DMS53 treated with DMSO at 0.1 percent for 48 hours (cell line): ENCODE results near the gene SCAMP3.
A peak's percentile ranks its signal among the peaks of the same experiment; 100 is the strongest.

Source experiments
- DNase-seq: peaks from one replicate; lab custom pipeline; 2025; ENCODE audit not compliant: unreplicated experiment; lab: John Stamatoyannopoulos, UW

Gene SCAMP3

DNA sequence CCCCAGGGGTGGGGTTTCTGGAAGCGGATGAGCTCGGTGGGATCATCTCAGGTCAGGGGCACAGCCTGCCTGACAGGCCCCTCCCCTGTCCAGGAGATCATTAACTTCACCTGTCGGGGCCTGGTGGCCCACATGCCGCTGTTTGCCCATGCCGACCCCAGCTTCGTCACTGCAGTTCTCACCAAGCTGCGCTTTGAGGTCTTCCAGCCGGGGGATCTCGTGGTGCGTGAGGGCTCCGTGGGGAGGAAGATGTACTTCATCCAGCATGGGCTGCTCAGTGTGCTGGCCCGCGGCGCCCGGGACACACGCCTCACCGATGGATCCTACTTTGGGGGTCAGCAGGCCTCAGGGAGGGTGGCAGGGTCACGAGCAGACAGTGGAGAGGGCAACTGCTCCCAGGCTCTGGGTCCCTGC lies 23.5 kb upstream of the SCAMP3 start:
- DNase-seq = no peak

DNA sequence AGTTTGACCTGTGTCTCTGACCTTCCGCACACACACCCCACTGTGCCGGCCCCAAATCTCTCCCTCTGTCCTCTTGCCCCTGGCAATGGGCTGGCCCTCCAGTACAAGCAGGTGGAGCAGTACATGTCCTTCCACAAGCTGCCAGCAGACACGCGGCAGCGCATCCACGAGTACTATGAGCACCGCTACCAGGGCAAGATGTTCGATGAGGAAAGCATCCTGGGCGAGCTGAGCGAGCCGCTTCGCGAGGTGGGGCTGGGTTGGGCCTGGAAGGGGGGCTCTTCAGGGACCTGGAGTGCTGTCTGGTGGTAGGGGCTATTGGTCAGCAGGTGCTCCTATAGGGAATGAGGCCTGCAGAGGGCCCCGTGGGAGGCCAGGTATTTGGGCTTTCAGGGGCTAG lies 22.9 kb upstream of the SCAMP3 start:
- no peak for DNase-seq

DNA sequence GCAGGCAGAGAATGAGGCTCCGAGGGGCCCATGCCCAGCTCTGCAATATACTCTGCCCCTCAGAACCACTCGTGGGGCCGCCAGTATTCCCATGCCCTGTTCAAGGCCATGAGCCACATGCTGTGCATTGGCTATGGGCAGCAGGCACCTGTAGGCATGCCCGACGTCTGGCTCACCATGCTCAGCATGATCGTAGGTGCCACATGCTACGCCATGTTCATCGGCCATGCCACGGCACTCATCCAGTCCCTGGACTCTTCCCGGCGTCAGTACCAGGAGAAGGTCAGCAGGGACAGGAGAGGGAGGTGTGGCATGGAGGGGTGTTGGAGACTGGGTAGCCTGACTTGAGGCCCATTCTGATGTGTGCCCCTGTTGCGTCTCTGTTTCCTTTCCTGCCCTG lies 22.3 kb upstream of the SCAMP3 start:
- no peak for DNase-seq

DNA sequence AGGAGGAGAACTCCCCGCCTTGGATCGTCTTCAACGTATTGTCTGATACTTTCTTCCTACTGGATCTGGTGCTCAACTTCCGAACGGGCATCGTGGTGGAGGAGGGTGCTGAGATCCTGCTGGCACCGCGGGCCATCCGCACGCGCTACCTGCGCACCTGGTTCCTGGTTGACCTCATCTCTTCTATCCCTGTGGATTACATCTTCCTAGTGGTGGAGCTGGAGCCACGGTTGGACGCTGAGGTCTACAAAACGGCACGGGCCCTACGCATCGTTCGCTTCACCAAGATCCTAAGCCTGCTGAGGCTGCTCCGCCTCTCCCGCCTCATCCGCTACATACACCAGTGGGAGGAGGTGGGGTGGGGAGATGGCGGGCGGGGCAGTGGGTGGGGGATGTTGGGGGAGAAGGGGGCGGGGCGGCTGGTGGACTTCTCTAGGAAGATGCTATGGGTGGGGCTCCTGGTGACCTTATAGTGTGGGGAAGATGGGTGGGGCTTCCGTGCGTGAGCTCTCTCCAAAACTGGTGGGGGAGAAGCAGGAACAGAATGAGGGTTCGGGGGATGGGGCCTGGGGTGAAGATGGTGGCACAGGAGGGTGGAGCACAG lies 20.4 kb upstream of the SCAMP3 start:
- DNase-seq = no peak

DNA sequence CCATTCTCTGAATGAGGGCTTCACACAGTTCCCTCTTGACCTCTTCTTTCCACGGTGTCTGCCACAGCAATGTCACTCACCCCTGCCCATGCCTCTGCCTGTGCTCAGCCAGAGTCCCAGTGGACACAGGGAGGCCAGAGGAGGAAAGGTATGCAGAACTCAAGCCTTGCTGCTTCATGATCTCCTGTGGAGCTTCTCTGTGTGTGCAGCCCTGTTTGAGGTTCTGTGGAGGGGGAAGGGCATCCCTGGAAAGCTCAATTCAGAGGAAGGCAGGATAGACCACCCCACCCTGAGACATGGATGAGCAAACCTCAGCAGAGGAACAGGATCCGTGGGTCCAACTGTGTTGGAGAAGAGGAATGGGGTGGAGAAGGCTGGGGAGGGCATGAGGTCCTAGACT lies 17.1 kb upstream of the SCAMP3 start:
- DNase-seq = no peak

DNA sequence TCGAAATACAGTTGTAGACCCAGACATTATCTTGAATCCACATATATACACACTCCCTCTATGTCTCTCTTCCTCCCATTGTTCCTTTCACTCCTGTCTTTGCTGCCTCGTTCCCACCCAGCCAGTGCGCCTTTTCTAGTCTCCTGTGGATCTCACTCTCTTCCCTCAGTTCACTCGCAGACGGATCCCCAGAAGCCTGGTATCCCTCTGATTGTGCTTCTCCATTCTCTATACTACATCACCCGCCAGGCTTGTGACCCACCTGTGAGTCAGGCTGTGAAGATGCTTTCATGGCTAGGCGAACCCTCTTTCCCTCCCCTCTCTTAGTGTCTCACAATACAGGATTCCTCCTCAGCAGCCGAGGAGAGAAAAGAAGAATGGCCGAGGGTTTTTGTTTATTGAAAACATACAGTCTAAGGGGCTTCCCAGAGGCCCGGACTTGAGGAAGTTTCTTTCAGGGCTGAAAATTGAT lies 16.6 kb upstream of the SCAMP3 start:
- DNase-seq = no peak

DNA sequence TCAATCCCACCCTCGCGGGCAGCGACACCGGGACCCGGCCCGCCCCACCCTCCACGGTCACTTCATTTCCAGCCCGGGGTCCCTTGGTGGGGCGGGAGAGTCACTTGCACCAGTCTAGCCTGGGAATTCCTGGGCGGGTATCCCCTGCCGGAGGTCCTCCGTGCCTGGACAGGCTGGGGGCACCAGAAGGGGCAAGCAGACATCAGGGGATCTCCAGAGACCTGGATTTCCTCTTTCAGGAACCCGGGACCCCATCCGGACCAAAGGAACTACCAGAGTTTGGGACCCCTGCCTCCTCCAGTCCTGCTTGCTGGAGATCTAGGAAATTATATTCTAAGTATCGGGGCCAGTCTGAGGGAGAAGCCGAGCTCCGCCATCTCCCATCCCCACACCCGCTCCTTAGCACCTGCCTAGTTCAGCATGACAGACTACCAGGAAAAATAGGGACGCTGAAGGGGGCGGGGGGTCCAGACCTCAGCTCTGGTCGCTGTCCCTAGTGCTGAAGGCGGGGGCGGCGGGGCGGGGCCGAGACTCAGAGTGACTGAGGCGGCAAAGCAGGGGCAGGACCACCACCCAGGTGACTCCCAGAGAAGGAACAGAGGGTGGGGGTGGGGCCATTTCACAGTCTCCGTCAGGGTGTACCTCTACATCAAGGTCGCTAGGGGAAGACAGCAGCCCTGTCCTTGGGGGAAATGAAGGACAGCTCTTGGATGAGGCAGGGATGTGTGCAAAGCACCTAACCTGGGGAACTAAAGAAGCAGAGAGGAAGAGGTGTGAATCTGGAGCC lies 15.9 kb upstream of the SCAMP3 start:
- peak; percentile 33 for DNase-seq

DNA sequence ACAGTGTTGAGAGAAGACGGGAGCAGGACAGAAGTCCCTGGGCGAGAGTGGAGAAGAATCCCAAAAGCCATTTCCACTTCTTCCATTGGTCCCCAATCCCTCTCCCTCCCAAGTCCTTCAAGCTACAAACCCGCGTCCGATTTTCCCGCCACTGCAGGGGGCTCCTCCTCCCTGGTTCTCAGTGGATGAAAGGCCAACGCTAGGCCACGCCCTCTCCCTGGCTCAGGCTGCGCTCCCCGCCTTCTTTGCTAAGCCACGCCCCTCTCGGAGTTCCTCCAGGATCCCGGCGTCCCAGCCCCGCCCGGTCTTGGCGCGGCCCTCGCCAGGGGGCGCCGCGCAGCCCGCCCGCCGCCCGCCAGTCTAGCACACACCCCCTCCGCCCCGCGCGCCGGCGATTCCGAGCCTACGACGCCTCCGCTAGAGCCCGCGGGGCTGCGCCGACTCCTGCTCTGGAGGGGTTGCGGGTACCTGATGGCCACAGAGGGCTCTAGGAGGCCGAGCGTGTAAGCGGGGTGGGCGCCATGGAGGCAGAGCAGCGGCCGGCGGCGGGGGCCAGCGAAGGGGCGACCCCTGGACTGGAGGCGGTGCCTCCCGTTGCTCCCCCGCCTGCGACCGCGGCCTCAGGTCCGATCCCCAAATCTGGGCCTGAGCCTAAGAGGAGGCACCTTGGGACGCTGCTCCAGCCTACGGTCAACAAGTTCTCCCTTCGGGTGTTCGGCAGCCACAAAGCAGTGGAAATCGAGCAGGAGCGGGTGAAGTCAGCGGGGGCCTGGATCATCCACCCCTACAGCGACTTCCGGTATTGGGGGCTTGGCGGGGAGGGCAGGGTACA lies 15.1 kb upstream of the SCAMP3 start, which contains the start of gene HCN3:
TSS of gene HCN3 (plus strand) at position 394 of the 832 bp plus-strand sequence. CDS start at position 522, 128 bp downstream.
- DNase-seq = peak; percentile 89

DNA sequence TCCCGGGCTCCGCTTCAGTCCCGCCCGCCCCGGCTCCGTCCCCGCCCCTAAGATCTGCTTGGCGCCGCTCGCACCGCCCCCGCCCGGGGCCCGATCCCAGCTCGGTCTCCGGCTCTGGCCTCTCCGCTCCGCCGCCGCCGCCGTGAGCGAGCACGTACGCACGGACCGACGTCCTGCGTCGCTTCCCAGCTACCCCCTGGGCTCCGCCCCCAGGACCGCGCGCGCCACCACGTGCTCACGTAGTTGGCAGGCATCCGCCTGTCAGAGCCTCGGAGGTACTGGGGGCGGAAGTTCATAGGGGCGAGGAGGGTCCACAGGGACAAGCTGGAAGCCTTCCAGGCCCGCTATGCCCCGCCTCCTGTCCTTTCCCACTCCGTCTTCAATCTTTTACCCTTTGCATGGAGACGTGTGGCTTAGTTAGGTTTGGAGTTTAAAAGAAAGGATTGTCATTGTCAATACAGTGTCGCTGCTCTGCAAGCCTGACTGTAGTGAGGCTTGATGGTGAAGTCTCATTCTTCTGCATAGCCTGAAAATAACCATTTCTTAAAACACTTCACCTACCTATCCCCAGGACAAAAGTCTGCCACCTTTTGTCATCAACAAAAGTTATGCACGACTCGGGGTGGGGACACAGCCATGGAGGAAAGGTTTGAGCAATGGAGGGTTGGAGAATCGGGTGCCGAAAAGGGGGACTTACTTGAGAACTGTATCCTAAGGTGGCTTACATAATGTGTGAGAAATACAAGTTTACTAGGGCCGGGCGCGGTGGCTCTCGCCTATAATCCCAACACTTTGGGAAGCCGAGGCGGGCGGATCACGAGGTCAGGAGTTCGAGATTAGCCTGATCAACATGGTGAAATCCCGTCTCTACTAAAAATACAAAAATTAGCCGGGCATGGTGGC lies 11.4 kb upstream of the SCAMP3 start, which contains the start of gene CLK2:
TSS of gene CLK2 (minus strand) at position 162 of the 903 bp plus-strand sequence. CDS start 2,527 bp downstream, outside the sequence.
- DNase-seq = peak; percentile 93

DNA sequence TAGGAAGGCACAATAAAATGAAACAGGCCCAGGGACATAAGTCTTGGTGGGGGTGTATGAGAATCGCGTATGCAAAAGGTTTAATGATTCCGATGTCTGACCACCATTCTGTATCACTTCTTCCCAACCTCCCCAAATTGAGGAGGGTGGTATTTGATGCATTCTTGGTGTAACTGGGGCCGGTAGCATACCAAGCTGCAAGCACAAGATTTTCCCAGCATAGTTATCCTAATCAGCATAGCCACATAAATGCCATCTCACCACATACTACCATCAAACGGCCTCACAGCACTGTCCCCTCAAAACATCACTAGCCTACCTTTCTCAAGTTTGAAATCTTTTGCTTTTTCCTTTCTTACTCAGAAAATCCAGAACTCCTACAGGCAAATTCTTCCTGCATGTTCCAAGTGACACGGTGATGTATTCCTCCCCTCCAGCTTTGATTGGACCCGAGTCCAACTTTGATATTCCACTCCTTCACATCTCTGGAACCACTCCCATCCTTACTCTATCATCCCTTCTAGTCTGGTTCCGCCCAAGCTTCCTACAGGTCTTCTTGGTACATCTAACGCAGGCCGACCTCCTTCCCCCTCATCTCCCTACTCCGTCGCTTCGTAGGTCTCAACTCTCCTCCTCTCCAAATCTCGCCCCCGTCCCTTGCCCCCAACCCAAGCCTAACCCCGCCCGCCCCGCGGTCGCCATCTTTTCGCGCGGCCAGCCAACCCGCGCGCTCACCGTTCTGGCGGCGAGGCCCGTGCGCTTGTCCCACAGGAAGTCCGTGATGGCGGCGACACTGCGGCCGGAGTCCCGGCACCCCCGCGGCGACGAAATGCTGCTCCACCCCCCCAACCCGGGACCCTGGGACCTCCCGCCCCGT lies 10.5 kb upstream of the SCAMP3 start:
- no peak for DNase-seq

DNA sequence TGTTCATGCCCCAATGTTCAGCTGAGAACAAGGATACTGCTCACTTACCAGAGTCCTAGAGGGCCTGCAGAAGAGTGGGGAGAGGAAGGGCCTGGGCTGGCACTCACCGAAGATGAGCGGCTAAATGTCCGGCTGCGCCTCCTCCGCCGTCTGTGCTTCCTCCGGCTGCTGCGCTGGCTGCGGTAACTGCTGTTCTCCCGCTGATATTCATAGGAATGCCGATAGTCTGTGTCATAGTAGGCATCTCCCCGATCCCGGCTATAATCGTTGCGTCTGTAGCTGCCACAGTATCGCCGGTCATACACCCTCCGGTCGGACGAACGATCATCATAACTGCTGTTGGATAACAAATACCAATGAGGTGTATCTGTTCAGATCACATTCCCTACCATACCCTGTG lies 7.2 kb upstream of the SCAMP3 start:
- DNase-seq = no peak

DNA sequence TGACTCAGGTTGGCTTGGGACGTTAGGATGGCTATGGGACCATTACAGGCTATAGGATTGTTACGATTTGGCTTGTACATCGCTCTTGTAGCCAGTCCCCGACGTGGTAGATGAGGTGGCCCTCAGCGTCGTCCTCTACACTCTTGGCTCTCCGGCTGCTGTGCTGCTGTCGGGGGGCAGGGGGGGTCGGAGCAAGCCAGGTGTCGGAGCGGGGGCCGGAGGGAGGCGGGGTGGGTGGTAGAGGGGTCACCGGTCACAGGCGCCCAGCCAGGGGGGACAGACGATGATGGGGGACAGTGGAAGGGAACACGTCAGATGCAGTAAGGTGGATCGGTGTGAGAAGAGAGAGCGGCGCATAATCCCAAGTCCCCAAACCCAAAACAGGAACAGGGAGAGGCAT lies 6.5 kb upstream of the SCAMP3 start:
- no peak for DNase-seq

DNA sequence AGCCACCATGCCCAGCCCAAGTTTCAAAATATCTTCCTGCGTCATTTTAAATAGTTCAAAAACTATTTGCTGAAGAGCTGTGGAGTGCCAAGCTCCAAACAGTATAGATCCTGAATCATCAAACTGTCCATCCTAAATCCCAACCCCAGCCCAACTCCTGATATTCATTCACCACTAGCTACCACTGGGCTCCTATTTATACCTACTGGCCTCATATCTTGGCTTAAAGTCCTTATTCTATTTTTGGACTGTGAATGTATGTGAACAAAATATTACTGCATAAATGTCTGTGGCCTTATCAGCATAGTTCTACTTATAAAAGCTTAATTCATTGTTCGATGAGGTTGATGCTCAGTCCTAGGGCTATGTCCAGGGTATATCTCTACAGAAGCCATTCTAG lies 5.2 kb upstream of the SCAMP3 start:
- no peak for DNase-seq

DNA sequence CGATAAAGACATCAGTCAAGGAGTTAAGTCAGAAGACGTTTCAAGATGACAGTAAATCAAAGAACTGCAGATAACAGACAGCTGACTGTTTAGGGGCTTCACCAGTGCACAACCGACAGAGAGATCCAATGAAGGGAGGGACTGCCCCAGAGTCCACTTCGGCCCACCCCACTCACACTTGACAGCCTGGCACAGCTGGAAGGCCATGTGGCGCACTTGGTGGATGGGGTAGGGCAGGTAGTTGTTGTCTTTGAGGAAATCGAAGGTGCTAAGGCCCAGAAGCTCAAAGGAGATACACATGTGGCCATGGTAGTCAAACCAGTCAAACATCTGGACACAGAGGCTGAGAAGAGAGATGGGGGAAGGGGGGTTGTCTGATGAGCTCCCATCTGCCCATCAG lies 4.4 kb upstream of the SCAMP3 start:
- DNase-seq = no peak

DNA sequence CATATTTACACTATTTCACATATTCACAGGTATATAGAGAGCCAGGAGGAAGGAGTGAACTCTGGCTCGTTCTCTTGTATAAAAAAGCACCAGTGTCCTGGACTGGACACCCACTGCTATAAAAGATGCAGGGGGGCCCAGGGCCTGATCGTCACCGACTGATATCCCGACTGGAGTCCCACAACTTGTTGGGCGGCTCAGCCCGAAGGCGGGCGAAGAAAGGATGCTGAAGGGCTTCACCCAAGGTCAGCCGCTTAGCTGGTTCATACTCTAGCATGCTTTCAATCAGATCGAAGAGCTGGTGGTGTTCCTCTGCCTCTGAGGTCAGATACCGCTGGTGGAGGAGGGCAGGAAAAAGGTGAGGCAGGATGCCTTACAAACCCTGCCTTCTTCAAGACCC lies 907 bp upstream of the SCAMP3 start:
- no peak for DNase-seq

DNA sequence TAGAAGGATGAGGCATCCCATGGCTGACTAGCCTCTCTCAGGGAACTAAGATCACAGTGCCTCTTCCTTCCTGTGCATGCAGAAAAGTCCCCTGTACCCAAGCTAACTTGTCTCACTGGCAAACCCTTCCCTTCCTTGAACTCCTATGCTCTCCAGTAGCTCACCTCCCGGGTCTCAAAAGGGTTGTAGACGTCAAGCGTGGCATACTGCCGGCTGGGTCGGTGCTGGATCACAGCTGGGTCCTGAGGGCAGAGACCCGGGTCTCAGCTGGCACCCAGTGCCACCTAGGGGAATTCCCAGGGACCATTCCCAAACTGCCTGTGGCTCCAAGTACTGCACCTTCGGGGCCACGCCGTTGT lies 688 bp downstream of the SCAMP3 start:
- no peak for DNase-seq

DNA sequence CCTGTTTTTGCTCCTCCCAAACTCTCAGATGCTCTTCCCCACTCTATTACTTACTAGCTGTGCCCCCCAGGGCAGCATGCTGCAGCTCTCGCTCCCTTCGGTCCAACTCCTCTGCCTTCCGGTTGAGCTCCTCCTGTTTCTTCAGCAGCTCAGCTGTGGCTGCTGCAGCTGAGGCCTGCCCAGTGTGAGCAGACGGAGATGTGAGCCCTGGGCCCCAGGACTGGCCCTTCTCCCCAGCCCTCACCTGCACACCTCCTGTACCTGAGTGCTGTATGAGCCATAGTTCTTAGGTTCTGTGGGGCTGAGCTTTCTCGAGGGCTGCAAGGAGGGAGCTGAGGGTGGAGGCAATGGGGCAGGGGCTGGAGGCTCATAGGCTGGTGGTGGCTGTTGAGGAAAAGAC lies 1.9 kb downstream of the SCAMP3 start:
- DNase-seq = no peak

DNA sequence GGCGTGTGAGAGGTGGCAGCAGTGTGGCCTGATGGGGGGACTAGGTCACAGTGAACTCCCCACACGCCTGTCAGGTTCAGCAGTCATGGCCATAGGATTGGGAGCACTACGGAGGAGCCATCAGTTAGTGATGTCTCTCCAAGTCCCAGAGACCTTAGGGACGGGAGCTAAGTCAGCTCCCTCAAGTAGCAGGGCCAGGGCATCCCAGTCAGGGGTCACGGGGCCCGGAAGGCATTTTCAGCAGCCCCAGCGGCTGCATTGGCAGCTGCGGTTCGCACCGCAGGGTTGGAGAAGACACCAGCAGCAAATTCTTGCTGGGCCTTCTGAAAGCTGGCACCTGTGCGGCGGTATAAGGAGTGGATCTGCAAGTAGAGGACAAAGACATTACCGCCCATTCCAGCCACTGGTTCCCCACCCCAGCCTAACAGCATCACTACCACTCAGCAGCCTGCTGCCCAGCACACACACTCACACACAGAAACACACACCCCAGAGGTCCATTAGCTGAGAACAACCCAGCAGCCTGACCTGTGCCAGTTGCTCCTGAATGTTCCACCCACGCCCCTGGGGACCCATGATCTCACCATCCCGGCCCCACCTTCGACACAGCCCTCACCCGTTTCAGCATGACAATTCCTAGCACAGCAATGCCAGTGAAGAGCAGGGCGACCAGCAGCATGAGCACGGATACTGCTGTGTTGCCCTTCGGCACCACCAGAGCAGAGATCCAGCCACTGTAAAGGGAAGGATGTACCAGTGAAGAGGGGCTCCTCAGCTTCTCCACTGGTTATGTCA lies 5.9 kb downstream of the SCAMP3 start:
- DNase-seq = no peak
